GM21526 (cell line): ENCODE measurements around the gene TBL2.
"Not testable (repeated sequence)": the region's sequence is repeated elsewhere in the genome, so short reads cannot be mapped to it uniquely, and the experiment has no call there.

Experiments
- ATAC-seq: cut with Tn5 transposase; IDR thresholded peaks from one replicate; pipeline ENCODE4 v1.9.1; 2021; ENCODE audit warnings: moderate library complexity; ENCODE audit not compliant: unreplicated experiment, low FRiP score

Gene TBL2

GRCh38 chr7:73570977-73571376, 7.4 kb downstream of the TBL2 start:
- no peak for ATAC-seq

GRCh38 chr7:73570521-73570920, 7.9 kb downstream of the TBL2 start:
- ATAC-seq, result no peak

- no peak for ATAC-seq
Measured at GRCh38 chr7:73569042-73569608, 9.3 kb downstream of the TBL2 start.

GRCh38 chr7:73567846-73568685, 10.3 kb downstream of the TBL2 start:
- ATAC-seq, result no peak

- no peak for ATAC-seq
Measured at GRCh38 chr7:73567140-73567539, 11.2 kb downstream of the TBL2 start.

GRCh38 chr7:73566431-73566830, 11.9 kb downstream of the TBL2 start:
- not testable (repeated sequence) for ATAC-seq

- ATAC-seq, result no peak
Measured at GRCh38 chr7:73565675-73566340, 12.6 kb downstream of the TBL2 start.

GRCh38 chr7:73560109-73560835, 18.1 kb downstream of the TBL2 start:
- ATAC-seq, result no peak

GRCh38 chr7:73557397-73558257, 20.8 kb downstream of the TBL2 start, which contains the start of gene BCL7B:
Gene BCL7B, minus strand, starts transcription at chr7:73557690. Its CDS starts 112 bp downstream, at chr7:73557578.
- peak; percentile 33 for ATAC-seq

GRCh38 chr7:73557108-73557396, 21.3 kb downstream of the TBL2 start:
- peak; percentile 87 for ATAC-seq

GRCh38 chr7:73556208-73557107, 21.9 kb downstream of the TBL2 start:
- ATAC-seq, result no peak

- ATAC-seq, result no peak
Measured at GRCh38 chr7:73555411-73555982, 22.9 kb downstream of the TBL2 start.

- ATAC-seq, result not testable (repeated sequence)
Measured at GRCh38 chr7:73550093-73550492, 28.3 kb downstream of the TBL2 start.

- no peak for ATAC-seq
Measured at GRCh38 chr7:73549176-73549575, 29.2 kb downstream of the TBL2 start.

GRCh38 chr7:73547841-73548240, 30.5 kb downstream of the TBL2 start:
- no peak for ATAC-seq

GRCh38 chr7:73544678-73545077, 33.7 kb downstream of the TBL2 start:
- no peak for ATAC-seq

GRCh38 chr7:73541722-73542121, 36.7 kb downstream of the TBL2 start:
- no peak for ATAC-seq

- no peak for ATAC-seq
Measured at GRCh38 chr7:73539709-73540108, 38.7 kb downstream of the TBL2 start.

GRCh38 chr7:73538510-73538909, 39.9 kb downstream of the TBL2 start:
- not testable (repeated sequence) for ATAC-seq
